Pancreas (tissue), 10 donors: ENCODE data around the gene NFKBIZ. TPM values are rescaled to one million over a fixed set of nuclear protein-coding genes. Genes with fewer than 3 reads are reported as not detected.
A peak's percentile ranks its signal among the peaks of the same experiment; 100 is the strongest.
"Not testable (repeated sequence)": the region's sequence is repeated elsewhere in the genome, so short reads cannot be mapped to it uniquely, and the experiment has no call there.

Source experiments
- ATAC-seq, 4 donors: fragments of 200-7000 bp; cut with Tn5 transposase; one replicate each; pipeline versions ENCODE4 v1.8.0 to v1.9.1; 2020; ENCODE audit warnings: mild to moderate bottlenecking in 4 of 4, moderate library complexity in 4 of 4
- DNase-seq, 6 donors: peaks; one replicate each; pipeline ENCODE4 v3.0.0-alpha.2; 2020
- FAIRE-seq: peaks from 2 replicates; lab custom pipeline; 2012; peaks lifted over from hg19 to GRCh38; lab: Jason Lieb, UNC
- H3K27ac ChIP-seq, 4 donors: fragments of 200-600 bp; sonication (generic); 1 replicate in 3 of 4; 2 replicates in 1 of 4; pipeline versions ENCODE4 v1.5.0 to v1.8.0; 2020
- H3K27me3 ChIP-seq, 4 donors: fragments of 200-600 bp; one replicate each; pipeline ENCODE4 v1.8.0; 2021
- H3K36me3 ChIP-seq, 3 donors: fragments of 200-600 bp; sonication (generic) in 1 of 3; one replicate each; pipeline versions ENCODE4 v1.5.0 to v1.8.0; 2020 to 2021
- H3K4me1 ChIP-seq, 3 donors: fragments of 200-600 bp; one replicate each; pipeline ENCODE4 v1.8.0; 2021
- H3K4me3 ChIP-seq, 4 donors: fragments of 200-600 bp; sonication (generic) in 2 of 4; one replicate each; pipeline versions ENCODE4 v1.5.0 to v1.8.0; 2020 to 2021
- H3K9me3 ChIP-seq, 4 donors: fragments of 200-600 bp; one replicate each; pipeline ENCODE4 v1.8.0; 2021
- CTCF ChIP-seq, 4 donors: fragments of 200-600 bp; sonication (generic) in 3 of 4; IDR thresholded peaks; one replicate each; pipeline versions ENCODE4 v1.5.0 to v1.8.0; 2021; ENCODE audit warnings: antibody characterized with exemption in 4 of 4
- WGBS, 2 donors: extraction: QIAGEN DNeasy Blood & Tissue Kit; methylation state at CpG; one replicate each; pipeline ENCODE4 v1.1.7; 2013; 5-methylcytosine and 5-hydroxymethylcytosine counted together
- intact Hi-C, 3 donors: fragments of 100-400 bp; cut with DNase I; formaldehyde crosslinking; loops; one replicate each; pipeline versions ENCODE4 v1.11.1 to v1.14.2; 2022
- polyA plus RNA-seq, 2 donors: library from polyadenylated mRNA; stranded (reverse); fragments of 200-250 nt; gene quantifications; one replicate each; pipeline ENCODE4 v1.2.3, GENCODE V29; 2013
- total RNA-seq, 6 donors: library from RNA; stranded (reverse); fragmentation: NEBNext Ultra II Directional in 4 of 6; extraction: Animal tissue kit (Norgen Biotek cat#: 25700) in 4 of 6; gene quantifications; one replicate each; pipeline versions ENCODE4 v1.2.1 to v1.2.4, GENCODE V29; 2021 to 2023
- donor health status: healthy with polysubstance abuse.
- donor health status: DM: no; HTN: no; CAD: no; lungs with moderate emphysema.
- donor health status: DM: no; HTN: no; CAD: no.
- donor health status: control.
- donor health status: control.
- donor health status: Bipolar disorder and iron deficiency.
- donor health status: DM: yes; HTN: yes; CAD: no.
- donor health status: DM: no; HTN: no; CAD: no.
- donor health status: DM: no; HTN: no; CAD: no.
- donor health status: DM: yes; HTN: yes; CAD: no.

The NFKBIZ gene
- total and polyA plus RNA-seq, 8 donors, result 16.5 to 90.7 (median 30.3) TPM

GRCh38 chr3:101902041-101902440 lies 52.7 kb downstream of the NFKBIZ start:
- no peaks in the 10 kb centered on the region for H3K27me3 ChIP-seq
- 89 to 90% methylated on average over 1 of the region's 1 CpG for WGBS, 2 donors
- intact Hi-C loops, result no loop called here
- peaks cover 0 to 5% (median 0%) of the 10 kb centered on the region in 3 donors for H3K4me1 ChIP-seq
- ATAC-seq, result peak in 2 of 4 donors; percentile 26 to 55
- H3K27ac ChIP-seq, result no peak overlapping the region
- no peak overlapping the region for H3K4me3 ChIP-seq
- no peak for DNase-seq
- TF ChIP-seq CTCF (IDR thresholded peaks at IDR 0.05), result no peak
- no peaks in the 10 kb centered on the region for H3K9me3 ChIP-seq
- FAIRE-seq, result no peak
- no peaks in the 10 kb centered on the region for H3K36me3 ChIP-seq

- Histone ChIP-seq H3K4me3 (no peak overlapping the region), H3K27ac (no peak overlapping the region), H3K36me3 (no peaks in the 10 kb centered on the region), H3K27me3 (no peaks in the 10 kb centered on the region), H3K9me3 (no peaks in the 10 kb centered on the region), H3K4me1 (peaks cover 0 to 5% (median 0%) of the 10 kb centered on the region in 3 donors)
- no peak for TF ChIP-seq CTCF (IDR thresholded peaks at IDR 0.05)
- WGBS, 2 donors, result 70 to 74% methylated on average over 3 of the region's 3 CpGs
- intact Hi-C loops, result no loop called here
- peak in 1 of 4 donors; percentile 46 for ATAC-seq
- no peak for DNase-seq
- no peak for FAIRE-seq
Measured at GRCh38 chr3:101903451-101903871, 54.1 kb downstream of the NFKBIZ start.

GRCh38 chr3:101905573-101905972 lies 56.3 kb downstream of the NFKBIZ start:
- H3K9me3 ChIP-seq, DNase-seq, H3K27ac ChIP-seq, ATAC-seq, intact Hi-C loops, FAIRE-seq, H3K4me3 ChIP-seq, H3K27me3 ChIP-seq, H3K4me1 ChIP-seq, H3K36me3 ChIP-seq: not testable (repeated sequence)
- WGBS, 2 donors, result 79 to 88% methylated on average over 1 of the region's 1 CpG

Other genes starting within 250 kb of the NFKBIZ start
- gene ZBTB11, start 172.4 kb upstream of the NFKBIZ start, total RNA-seq, result 10 to 100 TPM in 1 of 6 donors, 1 to 10 TPM in 5; 5.4 to 11.0 (median 7.7) TPM
- 1 to 10 TPM; 4.5 to 6.8 TPM for gene ZBTB11, start 172.4 kb upstream of the NFKBIZ start, polyA plus RNA-seq
- gene RPL24, start 162.8 kb upstream of the NFKBIZ start, total RNA-seq, result 1,000 to 10,000 TPM in 1 of 6 donors, 100 to 1,000 TPM in 5; 613 to 1,028 (median 732) TPM
- 1,000 to 10,000 TPM; 1,530 to 2,125 TPM for gene RPL24, start 162.8 kb upstream of the NFKBIZ start, polyA plus RNA-seq
- gene CEP97, start 124.9 kb upstream of the NFKBIZ start, total RNA-seq, result 1 to 10 TPM; 1.4 to 4.6 (median 2.3) TPM
- gene CEP97, start 124.9 kb upstream of the NFKBIZ start, polyA plus RNA-seq, result 1 to 10 TPM in 1 of 2 donors, under 1 TPM in 1; 0.76 to 1.4 TPM
- 1 to 10 TPM; 1.8 to 4.3 (median 2.4) TPM for gene NXPE3, start 70.3 kb upstream of the NFKBIZ start, total RNA-seq
- gene NXPE3, start 70.3 kb upstream of the NFKBIZ start, polyA plus RNA-seq, result 1 to 10 TPM; 1.4 to 3.3 TPM